Lung (tissue), 12 donors: Measurements from ENCODE around the gene PTCH2. TPM values are rescaled to one million over a fixed set of nuclear protein-coding genes. Genes with fewer than 3 reads are reported as not detected.

Experiments used
- ATAC-seq: fragments of 200-7000 bp; cut with Tn5 transposase; one replicate; pipeline ENCODE4 v1.9.1; 2020; ENCODE audit warnings: moderate number of reproducible peaks; ENCODE audit not compliant: insufficient read depth, low FRiP score
- DNase-seq, 3 donors: peaks; one replicate each; pipeline ENCODE4 v3.0.0-alpha.2; 2013 to 2017
- H3K27ac ChIP-seq, 2 donors: one replicate each; pipeline ENCODE4 v1.5.1; 2013; ENCODE audit warnings: mild to moderate bottlenecking in 2 of 2, moderate library complexity in 2 of 2, control low read depth in 1 of 2, inconsistent platforms in 1 of 2, low read depth in 1 of 2, low read length in 1 of 2
- H3K27me3 ChIP-seq, 3 donors: one replicate each; pipeline ENCODE4 v1.5.1; 2013; ENCODE audit warnings: low read length in 2 of 3; ENCODE audit not compliant: control insufficient read depth in 3 of 3, insufficient read depth in 3 of 3
- H3K36me3 ChIP-seq, 4 donors: one replicate each; pipeline ENCODE4 v1.5.1; 2013; ENCODE audit warnings: low read length in 4 of 4, mild to moderate bottlenecking in 1 of 4, moderate library complexity in 1 of 4; ENCODE audit not compliant: control insufficient read depth in 4 of 4, insufficient read depth in 4 of 4
- H3K4me1 ChIP-seq, 5 donors: one replicate each; pipeline ENCODE4 v1.5.1; 2013; ENCODE audit warnings: low read length in 5 of 5, mild to moderate bottlenecking in 2 of 5, moderate library complexity in 1 of 5; ENCODE audit not compliant: control insufficient read depth in 5 of 5, insufficient read depth in 5 of 5
- H3K4me3 ChIP-seq: one replicate; pipeline ENCODE4 v1.5.1; 2013; ENCODE audit warnings: mild to moderate bottlenecking, control low read depth, moderate library complexity
- H3K9ac ChIP-seq, 2 donors: one replicate each; pipeline ENCODE4 v1.5.1; 2013; ENCODE audit warnings: low read length in 2 of 2, control low read depth in 1 of 2; ENCODE audit not compliant: insufficient read depth in 1 of 2
- H3K9me3 ChIP-seq, 4 donors: one replicate each; pipeline ENCODE4 v1.5.1; 2013; ENCODE audit warnings: low read length in 3 of 4, mild to moderate bottlenecking in 1 of 4, moderate library complexity in 1 of 4; ENCODE audit not compliant: control insufficient read depth in 4 of 4, insufficient read depth in 3 of 4
- CTCF ChIP-seq: IDR thresholded peaks from 2 replicates; pipeline ENCODE4 v1.5.1; 2012; ENCODE audit warnings: mild to moderate bottlenecking; ENCODE audit errors: control extremely low read depth, extremely low read depth
- WGBS, 2 donors: extraction: QIAGEN DNeasy Blood & Tissue Kit; methylation state at CpG; one replicate each; pipeline ENCODE4 v1.1.7; 2013; 5-methylcytosine and 5-hydroxymethylcytosine counted together
- polyA plus RNA-seq, 2 donors: library from polyadenylated mRNA; stranded (reverse); fragments of 200-250 nt; gene quantifications; one replicate each; pipeline ENCODE4 v1.2.1, GENCODE V29; 2013
- total RNA-seq, 2 donors: library from RNA; depleted of rRNA in 1 of 2; stranded (reverse); fragments of >200 nt in 1 of 2; gene quantifications; one replicate each; pipeline ENCODE4 v1.2.1, GENCODE V29; 2014 to 2021
- donor health status: control.
- donor health status: control.
- donor health status: Bipolar disorder and iron deficiency.
- donor health status: healthy.
- donor health status: DM: yes; HTN: yes; CAD: no.

The PTCH2 gene
- total and polyA plus RNA-seq, 4 donors = 0.37 to 1.7 (median 0.66) TPM

GRCh38 chr1:44808938-44809917 lies 33.8 kb downstream of the PTCH2 start:
- TF ChIP-seq CTCF = no peak
- ATAC-seq = no peak
- 28 to 30% methylated on average over 6 of the region's 6 CpGs for WGBS, 2 donors
- Histone ChIP-seq H3K36me3 (peaks cover 0 to 22% (median 1%) of the 10 kb centered on the region in 4 donors), H3K27me3 (no peaks in the 10 kb centered on the region), H3K4me1 (peaks cover 13 to 57% (median 50%) of the 10 kb centered on the region in 5 donors), H3K9ac (peak overlapping the region; percentile 41 to 81), H3K4me3 (no peak overlapping the region), H3K27ac (peak overlapping the region; percentile 92 to 100), H3K9me3 (no peaks in the 10 kb centered on the region)
- peak; percentile 59 to 72 (median 66) for DNase-seq

DNA sequence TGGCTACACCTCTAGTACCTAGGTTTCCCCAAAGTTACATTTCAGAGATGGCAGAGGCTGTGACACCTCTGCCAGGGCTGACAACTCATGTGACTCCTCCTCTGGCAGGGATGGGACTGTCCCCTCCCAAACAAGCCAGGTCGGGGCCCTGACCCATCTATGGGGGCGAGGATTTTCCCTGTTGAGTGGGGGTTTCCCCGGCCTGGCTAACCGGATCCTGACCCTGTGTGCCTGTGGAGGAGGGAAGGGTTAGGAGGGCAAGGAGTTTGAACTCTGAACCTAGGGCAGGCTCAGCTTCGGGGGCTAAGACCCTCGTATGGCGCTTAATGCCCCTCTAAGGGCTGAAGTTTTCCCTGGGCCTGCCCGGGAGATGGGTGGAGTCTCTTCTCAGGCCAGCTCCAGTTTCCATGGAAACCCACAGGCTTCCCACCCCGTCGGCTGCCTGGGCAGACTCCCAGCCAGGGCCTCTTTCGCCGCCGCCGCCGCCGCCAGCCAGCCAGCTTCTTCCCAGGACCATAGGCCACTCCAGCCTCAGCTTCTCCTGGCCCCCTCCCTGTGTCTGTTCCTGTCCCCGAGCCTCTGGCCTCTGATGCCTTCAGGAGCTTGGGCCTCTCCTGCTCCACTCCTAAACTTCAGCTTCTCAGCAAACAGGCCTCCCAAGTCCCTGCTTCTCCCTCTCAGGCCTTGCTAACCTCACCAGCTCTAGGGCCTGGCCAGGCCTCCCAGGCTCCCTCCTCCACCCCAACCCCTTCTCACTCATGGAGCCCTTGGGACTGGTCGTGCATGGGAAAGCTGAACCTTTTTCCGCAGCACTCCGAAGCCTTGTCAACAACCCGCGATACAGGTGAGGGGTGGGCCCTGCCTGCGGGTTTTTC lies 34.8 kb downstream of the PTCH2 start, which contains the start of gene BTBD19:
Gene BTBD19, plus strand, starts transcription at position 461 of the 875 bp plus-strand sequence. Its CDS starts 298 bp downstream, at position 759.
- ATAC-seq (peak; percentile 4), DNase-seq (peak; percentile 95 to 96 (median 96))
- peaks cover 13 to 61% (median 46%) of the 10 kb centered on the region in 5 donors for H3K4me1 ChIP-seq
- H3K9me3 ChIP-seq = no peaks in the 10 kb centered on the region
- peaks cover 2 to 31% (median 4%) of the 10 kb centered on the region in 4 donors for H3K36me3 ChIP-seq
- TF ChIP-seq CTCF = no peak
- WGBS, 2 donors = 19 to 21% methylated on average over 23 of the region's 23 CpGs
- no peaks in the 10 kb centered on the region for H3K27me3 ChIP-seq
- H3K4me3 ChIP-seq = no peak within 1 kb of the TSS
- H3K27ac ChIP-seq = peak within 1 kb of the TSS; percentile 92 to 100
- peak within 1 kb of the TSS; percentile 79 to 82 for H3K9ac ChIP-seq

- WGBS, 2 donors = 1 to 4% methylated on average over 16 of the region's 16 CpGs
- ATAC-seq (peak; percentile 80), DNase-seq (peak; percentile 95 to 98 (median 96))
- H3K27ac ChIP-seq = peak overlapping the region; percentile 92 to 100
- H3K36me3 ChIP-seq = peaks cover 2 to 38% (median 10%) of the 10 kb centered on the region in 4 donors
- no peak overlapping the region for H3K4me3 ChIP-seq
- no peaks in the 10 kb centered on the region for H3K9me3 ChIP-seq
- H3K4me1 ChIP-seq = peaks cover 13 to 62% (median 40%) of the 10 kb centered on the region in 5 donors
- no peaks in the 10 kb centered on the region for H3K27me3 ChIP-seq
- peak overlapping the region; percentile 79 to 82 for H3K9ac ChIP-seq
- TF ChIP-seq CTCF = no peak
Observed at GRCh38 chr1:44807364-44808062, 35.5 kb downstream of the PTCH2 start.
